ENCODE data around the gene SOX6.

DNA sequence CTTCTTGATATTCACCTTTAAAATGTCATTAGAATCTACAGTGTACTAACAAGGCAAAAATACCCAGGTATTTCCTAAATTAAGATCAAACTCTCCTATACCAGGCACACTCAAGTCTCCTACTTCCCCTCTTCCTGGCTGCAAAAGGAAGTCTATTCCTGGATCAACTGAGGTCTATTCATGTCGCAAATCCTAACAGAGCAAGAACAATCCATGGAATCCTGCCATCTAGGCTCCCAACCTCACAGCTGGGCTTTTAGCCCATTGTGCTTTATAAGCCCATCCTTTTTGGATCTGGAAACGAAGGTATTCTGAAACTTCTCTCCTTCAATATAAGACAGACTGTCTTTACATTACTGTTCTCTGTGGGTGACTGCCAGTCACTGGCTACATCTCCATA, 161.8 kb downstream of the SOX6 start:
- TF ChIP-seq, protein P1, sequence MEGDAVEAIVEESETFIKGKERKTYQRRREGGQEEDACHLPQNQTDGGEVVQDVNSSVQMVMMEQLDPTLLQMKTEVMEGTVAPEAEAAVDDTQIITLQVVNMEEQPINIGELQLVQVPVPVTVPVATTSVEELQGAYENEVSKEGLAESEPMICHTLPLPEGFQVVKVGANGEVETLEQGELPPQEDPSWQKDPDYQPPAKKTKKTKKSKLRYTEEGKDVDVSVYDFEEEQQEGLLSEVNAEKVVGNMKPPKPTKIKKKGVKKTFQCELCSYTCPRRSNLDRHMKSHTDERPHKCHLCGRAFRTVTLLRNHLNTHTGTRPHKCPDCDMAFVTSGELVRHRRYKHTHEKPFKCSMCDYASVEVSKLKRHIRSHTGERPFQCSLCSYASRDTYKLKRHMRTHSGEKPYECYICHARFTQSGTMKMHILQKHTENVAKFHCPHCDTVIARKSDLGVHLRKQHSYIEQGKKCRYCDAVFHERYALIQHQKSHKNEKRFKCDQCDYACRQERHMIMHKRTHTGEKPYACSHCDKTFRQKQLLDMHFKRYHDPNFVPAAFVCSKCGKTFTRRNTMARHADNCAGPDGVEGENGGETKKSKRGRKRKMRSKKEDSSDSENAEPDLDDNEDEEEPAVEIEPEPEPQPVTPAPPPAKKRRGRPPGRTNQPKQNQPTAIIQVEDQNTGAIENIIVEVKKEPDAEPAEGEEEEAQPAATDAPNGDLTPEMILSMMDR (IDR thresholded peaks at IDR 0.05), result no peak
- TF ChIP-seq POLR2AphosphoS5 (IDR thresholded peaks at IDR 0.05; ENCODE audit: low read depth, low read length), result no peak
- TF ChIP-seq, protein P2, sequence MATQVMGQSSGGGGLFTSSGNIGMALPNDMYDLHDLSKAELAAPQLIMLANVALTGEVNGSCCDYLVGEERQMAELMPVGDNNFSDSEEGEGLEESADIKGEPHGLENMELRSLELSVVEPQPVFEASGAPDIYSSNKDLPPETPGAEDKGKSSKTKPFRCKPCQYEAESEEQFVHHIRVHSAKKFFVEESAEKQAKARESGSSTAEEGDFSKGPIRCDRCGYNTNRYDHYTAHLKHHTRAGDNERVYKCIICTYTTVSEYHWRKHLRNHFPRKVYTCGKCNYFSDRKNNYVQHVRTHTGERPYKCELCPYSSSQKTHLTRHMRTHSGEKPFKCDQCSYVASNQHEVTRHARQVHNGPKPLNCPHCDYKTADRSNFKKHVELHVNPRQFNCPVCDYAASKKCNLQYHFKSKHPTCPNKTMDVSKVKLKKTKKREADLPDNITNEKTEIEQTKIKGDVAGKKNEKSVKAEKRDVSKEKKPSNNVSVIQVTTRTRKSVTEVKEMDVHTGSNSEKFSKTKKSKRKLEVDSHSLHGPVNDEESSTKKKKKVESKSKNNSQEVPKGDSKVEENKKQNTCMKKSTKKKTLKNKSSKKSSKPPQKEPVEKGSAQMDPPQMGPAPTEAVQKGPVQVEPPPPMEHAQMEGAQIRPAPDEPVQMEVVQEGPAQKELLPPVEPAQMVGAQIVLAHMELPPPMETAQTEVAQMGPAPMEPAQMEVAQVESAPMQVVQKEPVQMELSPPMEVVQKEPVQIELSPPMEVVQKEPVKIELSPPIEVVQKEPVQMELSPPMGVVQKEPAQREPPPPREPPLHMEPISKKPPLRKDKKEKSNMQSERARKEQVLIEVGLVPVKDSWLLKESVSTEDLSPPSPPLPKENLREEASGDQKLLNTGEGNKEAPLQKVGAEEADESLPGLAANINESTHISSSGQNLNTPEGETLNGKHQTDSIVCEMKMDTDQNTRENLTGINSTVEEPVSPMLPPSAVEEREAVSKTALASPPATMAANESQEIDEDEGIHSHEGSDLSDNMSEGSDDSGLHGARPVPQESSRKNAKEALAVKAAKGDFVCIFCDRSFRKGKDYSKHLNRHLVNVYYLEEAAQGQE (IDR thresholded peaks at IDR 0.05; ENCODE audit: insufficient read depth in 1 of 2, low read depth in 2 of 2, low read length in 1 of 2), result no peak
